BJ (cell line): ENCODE measurements around the gene IRX4. TPM values are rescaled to one million over a fixed set of nuclear protein-coding genes. Genes with fewer than 3 reads are reported as not detected.

Experiments used
- CTCF ChIA-PET: fragments of 350-600 bp; formaldehyde crosslinking; extraction: SDS; loops from one replicate; lab custom pipeline; 2021; ENCODE audit warnings: antibody characterized with exemption, inconsistent platforms; lab: Yijun Ruan, JAX
- POLR2A ChIA-PET: fragments of 300-600 bp; sonication (Branson Sonifier 250); formaldehyde crosslinking; extraction: SDS; loops from one replicate; lab custom pipeline; 2021; ENCODE audit warnings: antibody characterized with exemption; lab: Charles Lee
- DNase-seq: peaks from one replicate; pipeline ENCODE4 v3.0.0-alpha.2; 2011; ENCODE audit warnings: low read depth
- H3K27me3 ChIP-seq: 2 replicates; pipeline ENCODE4 v1.6.0; 2011; ENCODE audit warnings: low read length; ENCODE audit not compliant: control insufficient read depth, insufficient read depth
- H3K36me3 ChIP-seq: 2 replicates; pipeline ENCODE4 v1.5.1; 2011; ENCODE audit warnings: low read length; ENCODE audit not compliant: control insufficient read depth, insufficient read depth
- H3K4me3 ChIP-seq: 2 replicates; pipeline ENCODE4 v1.5.1; 2011; ENCODE audit warnings: low read depth, mild to moderate bottlenecking, control low read depth, low read length
- CTCF ChIP-seq: IDR thresholded peaks from 2 replicates; pipeline ENCODE4 v1.5.1; 2011; ENCODE audit warnings: low read depth, mild to moderate bottlenecking, control low read depth, inconsistent platforms, low read length, moderate library complexity; ENCODE audit not compliant: insufficient read depth
- polyA plus RNA-seq: library from polyadenylated mRNA; depleted of rRNA; stranded (reverse); fragments of >200 nt; gene quantifications from 2 replicates; pipeline ENCODE4 v1.2.3, GENCODE V29; 2011

The IRX4 gene
- polyA plus RNA-seq, 1 experiment = not detected

GRCh38 chr5:1909346-1909985, 26.7 kb upstream of the IRX4 start:
- Histone ChIP-seq H3K27me3 (no peaks in the 10 kb centered on the region), H3K36me3 (no peaks in the 10 kb centered on the region), H3K4me3 (no peak overlapping the region)
- no peak for TF ChIP-seq CTCF
- DNase-seq = no peak
- ChIA-PET POLR2A (no interaction called here), CTCF (no interaction called here)

- ChIA-PET CTCF (no interaction called here), POLR2A (no interaction called here)
- H3K36me3 ChIP-seq = no peaks in the 10 kb centered on the region
- no peaks in the 10 kb centered on the region for H3K27me3 ChIP-seq
- no peak for DNase-seq
- no peak for TF ChIP-seq CTCF
- H3K4me3 ChIP-seq = no peak overlapping the region
Measured at GRCh38 chr5:1908931-1909330, 26.2 kb upstream of the IRX4 start.

- CTCF ChIA-PET = no interaction called here
- Histone ChIP-seq H3K36me3 (no peaks in the 10 kb centered on the region), H3K27me3 (no peaks in the 10 kb centered on the region), H3K4me3 (no peak overlapping the region)
- POLR2A ChIA-PET = no interaction called here
- TF ChIP-seq CTCF = no peak
- no peak for DNase-seq
Measured at GRCh38 chr5:1907616-1908015, 24.9 kb upstream of the IRX4 start.

GRCh38 chr5:1905108-1905507, 22.4 kb upstream of the IRX4 start:
- no peak for TF ChIP-seq CTCF
- CTCF ChIA-PET = no interaction called here
- POLR2A ChIA-PET = no interaction called here
- Histone ChIP-seq H3K27me3 (no peaks in the 10 kb centered on the region), H3K4me3 (no peak overlapping the region), H3K36me3 (no peaks in the 10 kb centered on the region)
- no peak for DNase-seq

GRCh38 chr5:1901983-1902382, 19.3 kb upstream of the IRX4 start:
- POLR2A ChIA-PET = no interaction called here
- Histone ChIP-seq H3K27me3 (no peaks in the 10 kb centered on the region), H3K36me3 (no peaks in the 10 kb centered on the region), H3K4me3 (no peak overlapping the region)
- CTCF ChIA-PET = interaction anchor here (1.7 kb wide), 1 partner anchor 138 kb away, joined by 7 read pairs; no protein-coding TSS in a partner anchor
- no peak for TF ChIP-seq CTCF
- no peak for DNase-seq
